Inflammatory macrophage treated with lipopolysaccharide for 1 hour (primary cell): ENCODE results near the gene ZNF513.
"Not testable (repeated sequence)": the region's sequence is repeated elsewhere in the genome, so short reads cannot be mapped to it uniquely, and the experiment has no call there.

Source experiments
- DNase-seq, 2 donors: peaks; one replicate each; pipeline ENCODE4 v3.0.0-alpha.2; 2020 to 2022

The ZNF513 gene

GRCh38 chr2:27353762-27354596 lies 26.6 kb downstream of the ZNF513 start:
- DNase-seq = no peak

GRCh38 chr2:27353386-27353761 lies 27.2 kb downstream of the ZNF513 start:
- DNase-seq = not testable (repeated sequence)

GRCh38 chr2:27351802-27352598 lies 28.5 kb downstream of the ZNF513 start:
- no peak for DNase-seq

- no peak for DNase-seq
Observed at GRCh38 chr2:27350106-27350693, 30.3 kb downstream of the ZNF513 start.

GRCh38 chr2:27347641-27348040 lies 32.9 kb downstream of the ZNF513 start:
- no peak for DNase-seq

- DNase-seq = no peak
Observed at GRCh38 chr2:27336173-27336572, 44.4 kb downstream of the ZNF513 start.

- DNase-seq = no peak
Observed at GRCh38 chr2:27335311-27335710, 45.2 kb downstream of the ZNF513 start.
